ENCODE results near the gene PPM1E. TPM values are rescaled to one million over a fixed set of nuclear protein-coding genes. Genes with fewer than 3 reads are reported as not detected.

The PPM1E gene
- total RNA-seq, 1 experiment from 2014 or later: 7.1 TPM

- H3K4me1 Mint-ChIP-seq: peaks cover 0 to 7% of the 10 kb centered on the region in 2 experiments; a peak in 2 of 4 replicates
- peaks cover 23 to 39% (median 35%) of the 10 kb centered on the region in 3 experiments; a peak in 6 of 7 replicates for H3K36me3 Mint-ChIP-seq (ENCODE audit: insufficient read depth in 1 of 3, low read depth in 3 of 3)
- no peak for TF ChIP-seq CTCF (conservative IDR thresholded peaks at IDR 0.05)
- no peak overlapping the region for H4K91ac ChIP-seq (ENCODE audit: insufficient read length, low read depth, low read length)
- H2BK120ac ChIP-seq (ENCODE audit: low read depth, low read length, poor library complexity, severe bottlenecking): no peak overlapping the region
- H3K14ac ChIP-seq (ENCODE audit: insufficient read depth, low read length): no peak overlapping the region
- H3K23ac ChIP-seq (ENCODE audit: insufficient read length, low read depth, low read length): no peak overlapping the region
- H3K4ac ChIP-seq (ENCODE audit: low read depth, low read length): no peak overlapping the region
- no peak overlapping the region for H2BK15ac ChIP-seq (ENCODE audit: low read depth, low read length)
- no peak overlapping the region for H2AFZ ChIP-seq (ENCODE audit: low read length)
- H3K79me1 ChIP-seq (ENCODE audit: insufficient read depth, low read depth, low read length, poor library complexity, severe bottlenecking): no peaks in the 10 kb centered on the region
- H3K23me2 ChIP-seq (ENCODE audit: insufficient read length, low read depth, low read length, poor library complexity, severe bottlenecking): no peaks in the 10 kb centered on the region
- H2BK12ac ChIP-seq (ENCODE audit: insufficient read length, low read depth, low read length): no peak overlapping the region
- DNase-seq: no peak
- no peaks in the 10 kb centered on the region for H3K27me3 ChIP-seq (ENCODE audit: insufficient read depth, low read length)
- no peak overlapping the region for H3K27ac Mint-ChIP-seq
- no peak overlapping the region for H4K8ac ChIP-seq (replicated peaks; ENCODE audit: insufficient read length, low read depth, low read length)
- H3K4me1 ChIP-seq (ENCODE audit: insufficient read depth, low read length): no peaks in the 10 kb centered on the region
- H3K79me2 ChIP-seq (ENCODE audit: insufficient read depth, low read length): no peaks in the 10 kb centered on the region
- H4K20me1 ChIP-seq (ENCODE audit: control insufficient read depth, insufficient read depth, insufficient read length): no peaks in the 10 kb centered on the region
- WGBS (ENCODE audit: extremely low coverage, insufficient read length, low lambda C conversion rate): no CpG with 5 or more reads among the region's 1 CpG
- no peak overlapping the region for H3K18ac ChIP-seq (ENCODE audit: insufficient read length, low read depth, low read length)
- no peak overlapping the region for H2BK20ac ChIP-seq (ENCODE audit: low read depth, low read length, poor library complexity, severe bottlenecking)
- no peaks in the 10 kb centered on the region for H3K9me3 Mint-ChIP-seq
- H3K4me3 Mint-ChIP-seq: no peak overlapping the region
- no peak overlapping the region for H3T11ph ChIP-seq (ENCODE audit: low read length)
- H3K9me3 ChIP-seq (ENCODE audit: control insufficient read depth, low read depth, low read length): no peaks in the 10 kb centered on the region
- no peak overlapping the region for H4K5ac ChIP-seq (ENCODE audit: insufficient read length, low read depth, low read length)
- H3K9ac ChIP-seq (ENCODE audit: extremely low read depth, insufficient read length, low read length): no peak overlapping the region
- H3K27me3 Mint-ChIP-seq (ENCODE audit: low read depth): no peaks in the 10 kb centered on the region
- no peak overlapping the region for H2AK5ac ChIP-seq (ENCODE audit: insufficient read length, low read length)
- H2BK5ac ChIP-seq (ENCODE audit: insufficient read length, low read length): no peak overlapping the region
- H3K56ac ChIP-seq (ENCODE audit: insufficient read length, low read depth, low read length): no peak overlapping the region
- no peak overlapping the region for H3K4me2 ChIP-seq (ENCODE audit: insufficient read depth, insufficient read length, low read length)
- H3K27ac ChIP-seq (ENCODE audit: insufficient read length, low read depth, low read length): no peak overlapping the region
These were observed 244.4 kb downstream of the PPM1E start for GRCh38 chr17:59000022-59000421.

Measured in H9 (cell line).